HCT116 (cell line): ENCODE results near the gene MAPK1.

Source experiments
- MAX ChIP-seq: IDR thresholded peaks from 2 replicates; pipeline ENCODE4 v1.6.1; 2012
- POLR2A ChIP-seq: IDR thresholded peaks from 2 replicates; pipeline ENCODE4 v1.7.0; 2011; ENCODE audit warnings: borderline replicate concordance; ENCODE audit not compliant: insufficient read depth, insufficient read length; ENCODE audit errors: extremely low read depth
- RAD21 ChIP-seq: IDR thresholded peaks from 2 replicates; pipeline ENCODE4 v1.6.1; 2012; ENCODE audit warnings: low read depth, mild to moderate bottlenecking
- TCF7L2 ChIP-seq: IDR thresholded peaks from 2 replicates; pipeline ENCODE4 v1.7.0; 2011; ENCODE audit warnings: borderline replicate concordance, inconsistent platforms; ENCODE audit not compliant: insufficient read depth, insufficient read length; ENCODE audit errors: extremely low read depth

DNA sequence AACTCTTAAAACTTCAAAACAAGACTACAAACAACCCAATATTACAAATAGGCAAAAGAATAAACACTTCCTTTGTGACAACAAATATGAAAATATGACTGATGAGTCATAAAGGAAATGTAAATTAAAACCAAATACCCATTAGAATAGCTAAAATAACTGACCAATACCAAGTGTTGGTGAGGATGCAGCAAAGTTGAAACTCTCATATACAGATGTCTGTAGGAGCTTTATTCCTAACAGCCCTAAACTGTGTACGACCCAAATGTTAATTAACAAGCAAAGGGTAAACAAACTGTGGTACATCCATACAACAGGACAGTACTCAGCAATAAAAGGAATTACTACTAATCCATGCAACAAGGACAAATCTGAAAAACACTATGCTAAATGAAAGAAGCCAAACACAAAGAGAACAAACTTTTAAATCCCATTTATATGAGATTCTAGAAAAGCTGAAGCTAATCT, 43.0 kb downstream of the MAPK1 start:
- TF ChIP-seq POLR2A (no peak), MAX (no peak), RAD21 (no peak), TCF7L2 (no peak)
